GM21423 (cell line): ENCODE measurements around the gene PIK3CG.

Source experiments
- ATAC-seq: cut with Tn5 transposase; IDR thresholded peaks from one replicate; pipeline ENCODE4 v1.9.1; 2021; ENCODE audit warnings: mild to moderate bottlenecking, moderate library complexity; ENCODE audit not compliant: unreplicated experiment

Gene PIK3CG

DNA sequence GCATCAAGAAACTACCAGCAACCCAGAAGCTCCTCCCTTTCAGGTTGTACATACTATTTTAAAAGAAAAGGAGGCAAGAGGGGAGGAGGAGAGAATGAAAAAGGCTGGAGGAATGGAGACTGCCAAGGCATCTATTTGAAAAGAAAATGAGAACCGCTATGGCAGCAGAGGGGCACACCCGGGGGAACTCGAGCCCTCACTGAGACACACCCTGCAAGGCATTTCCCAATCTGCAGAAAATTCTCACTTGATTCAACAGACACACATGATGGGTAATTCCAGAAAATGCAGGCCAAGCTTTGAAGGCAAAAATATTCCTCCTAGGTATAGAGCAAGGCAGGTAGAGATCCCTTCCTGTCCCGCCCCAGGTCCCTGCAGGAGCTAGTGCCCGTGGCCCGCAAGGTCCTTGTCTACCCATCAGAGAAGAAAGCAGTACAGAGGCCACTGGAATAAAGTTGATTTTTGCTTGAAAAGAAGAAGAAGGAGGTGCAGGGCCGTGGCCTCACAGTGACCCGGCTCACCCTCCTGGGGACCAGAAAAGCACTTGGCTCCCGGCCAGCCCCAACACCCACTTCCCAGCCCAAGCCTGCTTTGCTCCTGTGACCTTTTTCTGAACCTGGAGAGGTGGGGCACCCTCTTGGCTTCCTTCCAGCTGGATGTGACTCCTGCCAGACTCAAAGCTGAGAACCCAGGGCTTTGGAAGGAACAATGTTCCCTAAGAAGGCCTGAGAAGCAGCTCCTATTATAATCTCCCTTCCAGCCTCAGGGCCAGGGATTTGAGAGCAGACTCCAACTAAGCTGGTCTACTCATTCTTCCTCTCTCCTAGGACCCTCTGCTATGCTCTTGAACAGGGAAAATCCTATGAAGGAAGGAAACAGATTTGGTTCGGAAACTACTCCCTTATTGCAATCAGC lies 6.2 kb upstream of the PIK3CG start:
- ATAC-seq, result no peak

DNA sequence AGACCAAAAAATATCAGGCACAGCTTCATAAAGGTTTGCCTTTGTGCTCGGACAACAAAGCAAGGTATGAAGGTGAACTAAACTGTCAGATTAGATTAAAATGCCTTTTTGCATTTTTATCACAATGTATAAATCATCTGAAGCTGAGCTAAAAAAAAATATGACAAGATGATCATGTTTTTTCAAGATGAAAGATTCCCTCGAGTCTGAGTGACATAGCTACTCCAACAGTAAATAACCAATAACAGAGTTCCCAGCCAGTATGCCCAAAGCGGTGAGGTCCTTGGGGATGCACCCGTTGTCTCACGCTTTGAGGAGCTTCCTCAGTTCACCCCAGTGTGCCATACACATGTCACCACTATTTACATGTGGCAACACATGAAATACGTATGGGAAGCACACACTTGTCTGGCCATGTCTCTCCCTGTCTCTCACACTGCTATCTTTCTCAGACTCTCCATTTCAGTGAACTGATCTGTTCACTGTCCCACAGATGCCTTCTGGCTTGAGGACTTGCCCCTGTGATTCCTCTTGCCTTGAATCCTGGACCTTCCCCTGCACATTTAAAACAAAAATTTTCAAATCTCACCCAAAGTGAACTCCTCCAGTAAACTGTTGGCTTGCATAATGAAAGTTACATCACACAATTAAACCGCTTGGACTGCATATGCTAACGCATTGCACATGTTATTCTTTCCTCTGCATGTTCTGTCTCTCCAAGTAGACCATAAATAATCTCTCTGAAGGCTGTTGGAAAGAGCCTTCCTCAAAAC lies 2.6 kb upstream of the PIK3CG start:
- ATAC-seq, result no peak

DNA sequence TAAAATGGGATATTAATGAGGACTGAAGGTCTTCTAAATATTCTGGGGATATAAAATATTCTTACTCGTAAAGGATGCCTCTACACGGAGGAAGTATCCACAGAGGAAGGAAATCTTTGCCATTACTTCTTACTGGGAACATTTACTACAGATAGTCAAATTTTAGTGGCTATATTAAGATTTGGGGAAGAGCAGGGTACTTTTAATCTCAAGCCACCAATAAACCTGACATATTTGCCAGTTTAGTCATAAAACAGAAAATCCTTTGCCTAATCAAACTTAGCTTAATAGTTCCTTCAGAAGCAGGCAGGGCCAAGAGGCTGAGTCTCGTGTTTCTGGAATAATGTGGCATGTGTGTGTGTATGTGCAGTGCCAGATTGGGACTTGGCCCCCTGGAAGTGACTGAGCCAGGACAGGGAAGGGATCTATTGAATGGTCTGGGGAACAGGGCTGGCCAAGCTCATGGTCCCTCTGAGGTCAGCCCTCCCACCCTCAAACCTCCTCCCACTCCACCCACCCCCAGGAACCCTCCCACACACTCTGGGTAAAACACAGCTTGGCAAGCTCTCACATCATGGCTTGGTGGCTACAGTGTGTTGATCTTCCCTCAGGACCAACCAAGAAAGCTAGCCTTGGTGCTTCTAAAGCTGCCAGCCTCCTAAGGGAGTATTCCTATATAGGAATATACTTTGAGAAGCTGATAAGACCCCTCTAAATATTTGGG lies 1.6 kb upstream of the PIK3CG start:
- no peak for ATAC-seq

DNA sequence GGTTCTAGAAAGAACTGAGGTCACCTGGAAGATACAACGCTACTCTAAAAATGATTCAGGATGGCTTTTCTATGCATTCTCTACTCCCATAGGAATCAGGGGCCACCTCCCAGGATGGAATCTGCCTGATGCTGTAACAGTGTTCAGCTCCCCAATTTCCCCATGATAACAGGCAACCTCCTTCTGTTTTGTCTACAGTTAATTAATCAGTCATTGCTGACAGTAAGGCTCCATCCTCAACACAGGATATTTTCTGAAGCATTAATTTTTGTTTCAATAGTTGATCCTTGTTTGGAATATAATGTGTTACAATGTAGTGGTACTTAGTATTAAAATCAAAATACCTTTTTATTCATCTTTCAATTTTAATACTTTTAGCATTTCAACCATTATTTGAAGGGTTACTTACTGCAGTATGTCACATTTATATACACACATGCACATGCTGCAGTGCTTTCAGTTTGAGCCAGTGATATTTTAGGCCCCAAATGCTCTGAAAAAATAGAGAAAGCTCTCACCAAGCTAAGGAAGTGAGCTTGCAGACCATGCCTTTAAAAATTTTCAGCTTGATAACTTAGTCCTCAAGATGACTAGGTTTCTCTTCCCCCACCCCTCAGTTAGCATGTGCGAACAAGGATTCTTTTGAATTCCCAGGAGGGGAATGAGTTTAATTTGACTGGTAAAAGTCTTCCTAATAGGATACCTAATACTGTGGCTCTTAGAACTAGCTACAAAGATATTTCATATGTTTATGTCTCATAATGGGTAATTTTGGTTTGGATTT lies 592 bp upstream of the PIK3CG start:
- ATAC-seq, result peak; percentile 32

DNA sequence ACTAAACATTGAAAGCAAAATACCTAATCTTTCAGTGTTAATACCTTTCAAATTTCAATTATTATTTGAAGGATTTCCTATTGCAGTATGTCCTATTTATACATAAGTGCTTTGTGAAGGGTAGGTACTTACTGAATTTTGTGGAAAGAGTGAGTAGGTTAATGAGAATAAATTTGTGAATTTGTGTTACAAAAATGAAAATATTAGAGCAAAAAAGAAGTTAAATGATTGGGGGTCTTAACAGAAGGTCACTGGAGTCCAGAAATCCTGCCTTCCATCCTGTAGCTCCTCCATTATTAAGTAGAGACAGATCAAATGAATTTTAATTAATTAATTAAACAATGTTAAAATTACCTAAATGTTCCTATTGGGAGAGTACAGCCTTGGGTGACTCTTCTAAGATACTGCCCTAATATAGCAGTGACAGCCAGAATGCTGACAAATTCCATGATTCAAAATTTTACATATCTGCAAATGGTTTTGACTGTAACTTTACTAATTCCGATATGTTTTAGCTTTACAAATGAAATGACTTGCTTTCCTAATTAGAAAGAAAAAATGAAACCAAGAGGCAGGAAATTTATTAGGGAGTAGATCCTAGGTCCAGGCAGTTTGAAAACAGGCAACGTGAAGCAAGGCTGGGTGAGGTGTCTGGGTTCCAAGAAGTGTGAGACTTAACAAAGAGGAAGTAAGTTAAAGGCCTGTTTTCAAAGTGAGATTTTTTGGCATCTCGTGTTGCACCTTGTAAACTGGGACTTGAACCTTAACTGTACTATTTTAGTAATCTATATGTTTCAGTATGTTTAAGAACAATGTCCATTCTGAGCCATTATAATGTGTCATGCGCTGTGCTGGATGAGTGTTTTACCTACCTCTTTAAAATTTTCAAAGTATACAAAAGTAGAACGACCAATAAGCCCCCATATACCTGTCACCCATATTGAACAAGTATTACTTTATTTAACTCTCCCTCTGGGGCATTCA lies 1.5 kb downstream of the PIK3CG start:
- ATAC-seq, result peak; percentile 32

DNA sequence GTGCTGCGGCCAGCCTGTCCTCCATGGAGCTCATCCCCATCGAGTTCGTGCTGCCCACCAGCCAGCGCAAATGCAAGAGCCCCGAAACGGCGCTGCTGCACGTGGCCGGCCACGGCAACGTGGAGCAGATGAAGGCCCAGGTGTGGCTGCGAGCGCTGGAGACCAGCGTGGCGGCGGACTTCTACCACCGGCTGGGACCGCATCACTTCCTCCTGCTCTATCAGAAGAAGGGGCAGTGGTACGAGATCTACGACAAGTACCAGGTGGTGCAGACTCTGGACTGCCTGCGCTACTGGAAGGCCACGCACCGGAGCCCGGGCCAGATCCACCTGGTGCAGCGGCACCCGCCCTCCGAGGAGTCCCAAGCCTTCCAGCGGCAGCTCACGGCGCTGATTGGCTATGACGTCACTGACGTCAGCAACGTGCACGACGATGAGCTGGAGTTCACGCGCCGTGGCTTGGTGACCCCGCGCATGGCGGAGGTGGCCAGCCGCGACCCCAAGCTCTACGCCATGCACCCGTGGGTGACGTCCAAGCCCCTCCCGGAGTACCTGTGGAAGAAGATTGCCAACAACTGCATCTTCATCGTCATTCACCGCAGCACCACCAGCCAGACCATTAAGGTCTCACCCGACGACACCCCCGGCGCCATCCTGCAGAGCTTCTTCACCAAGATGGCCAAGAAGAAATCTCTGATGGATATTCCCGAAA lies 2.7 kb downstream of the PIK3CG start:
- ATAC-seq, result no peak

DNA sequence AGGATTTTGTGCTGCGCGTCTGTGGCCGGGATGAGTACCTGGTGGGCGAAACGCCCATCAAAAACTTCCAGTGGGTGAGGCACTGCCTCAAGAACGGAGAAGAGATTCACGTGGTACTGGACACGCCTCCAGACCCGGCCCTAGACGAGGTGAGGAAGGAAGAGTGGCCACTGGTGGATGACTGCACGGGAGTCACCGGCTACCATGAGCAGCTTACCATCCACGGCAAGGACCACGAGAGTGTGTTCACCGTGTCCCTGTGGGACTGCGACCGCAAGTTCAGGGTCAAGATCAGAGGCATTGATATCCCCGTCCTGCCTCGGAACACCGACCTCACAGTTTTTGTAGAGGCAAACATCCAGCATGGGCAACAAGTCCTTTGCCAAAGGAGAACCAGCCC lies 3.3 kb downstream of the PIK3CG start:
- no peak for ATAC-seq

DNA sequence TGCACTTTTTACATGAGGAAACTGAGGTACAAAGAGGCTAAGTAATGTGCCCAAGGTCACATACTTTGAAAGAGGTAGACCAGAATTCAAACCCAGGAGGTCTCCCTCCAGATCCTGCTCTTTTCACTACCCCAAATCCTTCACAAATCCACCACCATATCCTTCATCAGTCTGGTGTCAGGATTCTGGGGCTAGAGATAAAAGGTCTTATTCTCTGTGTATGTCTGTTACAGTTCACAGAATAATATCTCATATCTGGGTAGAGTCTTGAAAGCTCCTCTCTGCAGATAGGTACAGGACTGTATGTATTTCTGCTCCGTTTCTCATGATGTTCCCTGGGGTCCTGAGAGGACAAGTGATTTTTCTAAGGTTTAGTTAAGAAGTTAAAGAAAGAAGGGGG lies 4.9 kb downstream of the PIK3CG start:
- ATAC-seq, result no peak

DNA sequence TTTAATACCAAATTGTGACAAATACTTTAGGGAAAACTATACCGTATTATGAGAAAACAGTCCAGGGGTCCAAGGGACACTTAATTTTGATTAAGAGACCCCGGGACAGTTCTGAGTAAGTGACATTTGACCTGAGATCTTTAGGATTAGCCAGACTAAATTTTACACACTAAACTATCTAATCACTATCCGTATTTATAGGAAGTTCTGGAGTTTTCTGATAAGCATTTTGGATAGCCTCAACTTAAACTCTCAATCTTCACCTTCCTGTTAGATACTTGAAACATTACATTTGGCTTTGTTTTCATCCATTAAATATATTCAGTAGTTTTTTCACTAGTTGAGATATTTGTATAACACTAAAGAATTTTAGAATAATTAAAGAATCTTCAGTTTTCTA lies 5.4 kb downstream of the PIK3CG start:
- no peak for ATAC-seq

DNA sequence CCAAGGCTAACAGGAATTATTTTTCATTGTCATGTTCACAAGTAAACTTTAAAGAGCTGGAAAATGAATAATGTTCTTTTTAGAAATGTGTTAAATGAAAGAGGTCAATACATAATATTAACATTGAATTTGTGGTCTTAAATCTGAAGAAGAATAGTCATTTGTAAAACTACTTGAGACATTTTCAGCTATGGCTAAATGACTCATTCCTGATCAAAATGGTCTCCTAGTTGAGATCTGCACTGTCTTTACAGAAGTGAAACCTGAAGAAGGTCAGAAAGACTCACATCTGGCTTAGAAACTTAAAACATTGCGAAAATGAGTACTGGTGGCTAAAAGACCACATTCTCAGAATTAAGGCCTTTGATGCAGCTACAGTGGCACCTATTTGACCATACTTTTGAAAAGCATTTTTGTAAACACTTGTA lies 5.9 kb downstream of the PIK3CG start:
- ATAC-seq, result peak; percentile 93

DNA sequence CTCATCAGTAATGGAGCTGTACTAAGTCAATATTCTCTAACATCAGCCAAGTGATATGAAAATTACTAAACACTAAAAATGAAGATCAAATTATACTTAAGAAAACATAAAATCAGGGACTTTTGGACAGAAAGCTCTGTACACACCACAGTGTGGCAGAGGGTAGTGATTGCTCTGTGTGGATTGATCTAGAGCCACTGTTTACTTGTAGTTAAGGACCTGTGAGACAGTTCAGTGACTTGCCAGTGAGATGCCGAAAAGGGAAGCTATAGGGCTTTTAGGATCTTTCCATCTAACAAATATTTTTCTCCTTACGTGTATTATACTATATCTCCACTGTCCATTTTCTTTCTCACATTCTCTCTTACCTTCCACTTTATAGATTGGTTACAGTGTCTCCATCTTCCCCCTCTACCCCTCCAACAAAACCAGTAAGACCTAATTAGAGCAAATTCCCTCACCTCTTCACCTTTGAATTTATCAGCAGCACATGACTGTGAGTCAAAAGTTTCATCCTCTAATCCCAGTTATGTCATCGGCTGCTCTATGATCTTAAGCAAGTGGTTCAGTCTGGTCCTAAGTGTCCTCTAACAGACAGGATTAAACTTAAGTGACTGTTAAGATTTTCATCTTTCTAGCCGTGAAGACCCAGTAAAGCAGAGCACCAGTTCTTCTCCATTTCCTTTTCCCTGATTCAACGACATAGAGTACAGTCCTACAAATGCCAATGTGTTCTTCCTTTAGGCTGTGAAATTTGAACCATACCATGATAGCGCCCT lies 6.9 kb downstream of the PIK3CG start:
- ATAC-seq, result no peak

DNA sequence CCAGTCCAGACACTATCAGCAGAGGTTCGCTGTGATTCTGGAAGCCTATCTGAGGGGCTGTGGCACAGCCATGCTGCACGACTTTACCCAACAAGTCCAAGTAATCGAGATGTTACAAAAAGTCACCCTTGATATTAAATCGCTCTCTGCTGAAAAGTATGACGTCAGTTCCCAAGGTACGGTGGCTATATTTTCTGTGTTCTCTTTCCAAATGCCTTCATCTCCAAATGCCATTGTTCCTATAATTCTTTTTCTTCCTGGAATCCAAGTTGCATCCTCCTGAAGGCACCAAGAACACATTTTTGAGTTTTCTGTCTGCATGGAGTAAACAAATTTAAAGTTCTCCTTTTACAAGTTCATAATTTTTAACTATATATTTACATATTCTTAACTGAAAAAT lies 7.7 kb downstream of the PIK3CG start:
- no peak for ATAC-seq

DNA sequence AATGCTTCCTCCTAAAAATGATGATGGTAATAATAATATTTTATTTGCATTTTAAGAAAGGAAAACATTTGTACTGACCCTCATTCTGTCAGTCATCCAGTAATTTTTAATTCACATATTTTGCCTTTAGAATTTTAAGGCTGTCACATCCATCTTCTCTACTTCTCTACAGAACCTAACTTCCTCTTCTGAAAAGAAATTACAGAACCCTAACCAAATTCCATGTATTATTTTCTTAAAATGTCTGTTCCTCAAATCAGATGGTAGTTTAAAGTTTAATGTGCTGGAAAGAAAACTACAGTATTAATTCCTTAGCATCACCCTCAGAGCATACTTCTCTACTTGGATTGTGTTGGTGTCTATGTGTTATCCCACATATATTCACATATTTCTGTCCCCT lies 9.0 kb downstream of the PIK3CG start:
- no peak for ATAC-seq

DNA sequence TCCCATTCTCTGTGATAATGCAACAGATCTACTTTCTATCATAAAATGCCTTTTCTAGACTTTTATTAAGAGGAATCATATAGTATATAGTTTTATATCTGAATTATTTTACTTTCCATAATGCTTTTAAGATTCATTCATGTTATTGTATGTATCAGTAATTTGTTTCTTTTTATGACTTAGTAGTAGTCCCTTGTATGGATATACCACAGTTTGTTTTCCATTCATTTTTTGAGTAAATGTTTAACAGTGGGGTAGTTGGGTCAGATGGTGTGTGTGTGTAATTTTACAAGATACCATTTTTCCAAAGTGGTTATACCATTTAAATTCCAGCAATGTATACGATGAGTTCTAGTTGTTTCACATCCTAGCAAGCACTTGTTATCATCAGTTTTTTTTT lies 10.4 kb downstream of the PIK3CG start:
- ATAC-seq, result no peak

DNA sequence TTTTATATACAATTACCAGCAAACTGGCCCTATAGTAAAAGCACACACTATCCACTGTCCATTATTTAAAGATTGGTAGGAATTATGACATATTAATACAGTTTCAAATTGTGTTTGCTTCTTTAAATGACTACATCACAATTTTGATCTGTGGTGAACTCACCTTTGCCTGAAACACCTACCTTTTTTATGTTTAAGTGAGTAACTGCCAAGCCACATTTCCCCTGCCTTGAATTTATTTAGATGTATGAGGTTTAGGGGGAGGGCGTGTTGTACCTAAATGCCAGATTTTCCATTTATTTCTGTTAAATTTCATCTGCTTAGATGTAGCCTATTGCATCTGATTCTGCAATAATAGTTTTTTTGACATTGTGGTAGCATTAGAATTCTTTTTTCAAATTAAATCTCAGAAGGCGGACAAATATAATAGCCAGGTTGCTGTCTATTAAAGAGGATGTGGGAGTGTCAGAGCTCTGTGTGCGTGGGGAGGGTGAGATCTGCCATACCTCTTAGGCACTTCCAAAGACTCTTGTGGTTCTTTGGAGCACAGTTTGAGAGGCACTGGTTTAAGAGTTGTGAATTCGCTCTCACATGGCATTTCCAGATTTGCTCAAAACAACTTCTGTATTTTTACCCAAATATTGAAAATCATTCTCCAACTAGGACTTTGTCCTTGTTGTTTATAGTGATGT lies 13.8 kb downstream of the PIK3CG start:
- ATAC-seq, result no peak

DNA sequence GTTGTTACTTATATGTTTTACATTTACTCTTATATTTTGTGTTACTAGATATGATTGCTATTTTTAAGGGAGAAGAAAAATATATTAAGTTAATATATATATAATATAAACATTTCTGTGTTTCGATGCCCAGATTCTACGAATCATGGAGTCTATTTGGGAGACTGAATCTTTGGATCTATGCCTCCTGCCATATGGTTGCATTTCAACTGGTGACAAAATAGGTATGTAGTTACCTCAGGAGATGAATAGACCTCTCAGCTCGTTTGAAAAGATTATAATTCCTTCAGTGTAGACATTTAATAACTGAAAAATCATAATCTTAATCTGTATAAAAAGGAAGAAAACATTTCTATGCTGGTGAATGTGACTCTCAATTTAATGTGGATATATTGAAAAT lies 16.9 kb downstream of the PIK3CG start:
- no peak for ATAC-seq

DNA sequence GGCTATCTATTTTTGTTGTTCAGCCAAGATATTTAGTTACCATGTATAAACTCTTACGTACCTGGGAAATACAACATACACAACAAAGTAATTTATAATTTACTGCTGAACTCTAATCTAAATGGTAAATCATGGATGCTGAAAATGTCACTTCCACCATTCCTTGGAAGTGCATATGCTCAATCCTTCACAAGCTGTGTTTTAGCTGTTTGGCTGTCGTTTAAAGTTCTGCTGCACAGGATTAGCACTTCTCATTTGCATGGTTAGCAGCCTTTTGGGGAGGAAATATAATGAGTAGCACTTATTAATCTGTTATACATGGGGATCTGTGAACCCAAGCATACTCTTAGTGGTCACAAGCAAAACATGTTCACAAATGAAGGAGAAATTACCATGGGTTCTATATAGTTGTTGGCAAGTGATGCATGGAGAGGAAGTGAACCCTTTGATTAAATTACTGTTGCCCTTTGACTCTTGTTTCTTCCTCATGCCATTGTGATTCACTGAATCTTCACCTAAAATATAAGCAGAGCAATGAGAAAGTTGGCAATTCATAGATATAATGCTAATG lies 18.5 kb downstream of the PIK3CG start:
- no peak for ATAC-seq
